NOMO-1 (cell line): ENCODE measurements around the gene WDFY3.
"Not testable (repeated sequence)": the region's sequence is repeated elsewhere in the genome, so short reads cannot be mapped to it uniquely, and the experiment has no call there.

Source experiments
- DNase-seq, 2 experiments: peaks; one replicate each; lab custom pipeline; 2025; ENCODE audit not compliant: unreplicated experiment in 2 of 2; lab: John Stamatoyannopoulos, UW

The WDFY3 gene

GRCh38 chr4:84870398-84871163 is 95.9 kb downstream of the WDFY3 start:
- DNase-seq, result no peak

GRCh38 chr4:84866295-84866694 is 100.2 kb downstream of the WDFY3 start:
- no peak for DNase-seq

GRCh38 chr4:84865600-84865999 is 100.9 kb downstream of the WDFY3 start:
- DNase-seq, result no peak

- DNase-seq, result no peak
These were observed 104.4 kb downstream of the WDFY3 start for GRCh38 chr4:84862064-84862463.

- no peak for DNase-seq
These were observed 109.2 kb downstream of the WDFY3 start for GRCh38 chr4:84857296-84857695.

GRCh38 chr4:84856468-84857049 is 109.9 kb downstream of the WDFY3 start:
- no peak for DNase-seq

- no peak for DNase-seq
These were observed 110.7 kb downstream of the WDFY3 start for GRCh38 chr4:84855774-84856173.

- no peak for DNase-seq
These were observed 114.4 kb downstream of the WDFY3 start for GRCh38 chr4:84852081-84852480.

GRCh38 chr4:84849051-84849640 is 117.3 kb downstream of the WDFY3 start:
- DNase-seq, result no peak

GRCh38 chr4:84848432-84848831 is 118.1 kb downstream of the WDFY3 start:
- DNase-seq, result no peak

GRCh38 chr4:84847978-84848377 is 118.5 kb downstream of the WDFY3 start:
- no peak for DNase-seq

GRCh38 chr4:84846985-84847384 is 119.5 kb downstream of the WDFY3 start:
- no peak for DNase-seq

- DNase-seq, result no peak
These were observed 125.1 kb downstream of the WDFY3 start for GRCh38 chr4:84841435-84841834.

GRCh38 chr4:84837751-84838150 is 128.7 kb downstream of the WDFY3 start:
- no peak for DNase-seq

GRCh38 chr4:84829633-84830032 is 136.9 kb downstream of the WDFY3 start:
- DNase-seq, result not testable (repeated sequence)

GRCh38 chr4:84826681-84827080 is 139.8 kb downstream of the WDFY3 start:
- DNase-seq, result no peak

GRCh38 chr4:84825701-84826341 is 140.7 kb downstream of the WDFY3 start:
- no peak for DNase-seq

GRCh38 chr4:84821064-84821463 is 145.4 kb downstream of the WDFY3 start:
- no peak for DNase-seq

- no peak for DNase-seq
These were observed 152.3 kb downstream of the WDFY3 start for GRCh38 chr4:84814094-84814750.

GRCh38 chr4:84809946-84810345 is 156.5 kb downstream of the WDFY3 start:
- DNase-seq, result no peak

GRCh38 chr4:84808332-84808731 is 158.2 kb downstream of the WDFY3 start:
- no peak for DNase-seq
